ENCODE measurements around the gene DENND2D.

- TF ChIP-seq CTCF (IDR thresholded peaks at IDR 0.05; ENCODE audit: low read length) (no peak), EZH2 (IDR thresholded peaks at IDR 0.05; ENCODE audit: borderline replicate concordance, low read length) (no peak)
Observed at GRCh38 chr1:111227851-111228747, 27.7 kb upstream of the DENND2D start.

All from OCI-LY1 (cell line).